Heart left ventricle (tissue), 13 donors: ENCODE measurements around the gene MRPS5.

Experiments used
- POLR2A ChIP-seq, 2 donors: fragments of 450-650 bp; IDR thresholded peaks; one replicate each; pipeline ENCODE4 v1.6.1; 2017; ENCODE audit warnings: antibody characterized with exemption in 2 of 2, mild to moderate bottlenecking in 2 of 2, moderate library complexity in 2 of 2
- TF ChIP-seq, protein P1 (sequence below), 12 donors: fragments of 200-600 bp; sonication (generic) in 4 of 12; IDR thresholded peaks; one replicate each; pipeline versions ENCODE4 v1.5.0 to v1.8.0; 2018 to 2022; ENCODE audit warnings: antibody characterized with exemption in 12 of 12, mild to moderate bottlenecking in 5 of 12
- donor health status: ischemic (EF 13 %, LVEDD 7.1; RV severe dilation, severe dysfunction).
- donor health status: DM: no; HTN: yes; CAD: no.
- donor health status: DM: no; HTN: no; CAD: no.
- donor health status: ischemic (EF 25% LVEDD 6.9; RV normal size, moderate dysfunction).
- donor health status: ischemic (EF 25% LVEDD 5.7; RV mildly dilated, moderate dysfunction).
- donor health status: ischemic (EF 35%, LVEDD 5.7; RV mildly dilated, moderate dysfunction).
- donor health status: nonischemic (EF 11% LVEDD 7.7; RV severe dilation, severe dysfunction).
- donor health status: DM: yes; HTN: yes; CAD: no.
- donor health status: PGD.
- donor health status: ischemic (EF 29% LVEDD 5.4; RV normal size, mild dysfunction).
- donor health status: nonischemic (EF 23%, LVEDD 6.1; RV moderate dilation, normal function).

GRCh38 chr2:95086017-95086416, 35.6 kb downstream of the MRPS5 start:
- TF ChIP-seq, protein P1, sequence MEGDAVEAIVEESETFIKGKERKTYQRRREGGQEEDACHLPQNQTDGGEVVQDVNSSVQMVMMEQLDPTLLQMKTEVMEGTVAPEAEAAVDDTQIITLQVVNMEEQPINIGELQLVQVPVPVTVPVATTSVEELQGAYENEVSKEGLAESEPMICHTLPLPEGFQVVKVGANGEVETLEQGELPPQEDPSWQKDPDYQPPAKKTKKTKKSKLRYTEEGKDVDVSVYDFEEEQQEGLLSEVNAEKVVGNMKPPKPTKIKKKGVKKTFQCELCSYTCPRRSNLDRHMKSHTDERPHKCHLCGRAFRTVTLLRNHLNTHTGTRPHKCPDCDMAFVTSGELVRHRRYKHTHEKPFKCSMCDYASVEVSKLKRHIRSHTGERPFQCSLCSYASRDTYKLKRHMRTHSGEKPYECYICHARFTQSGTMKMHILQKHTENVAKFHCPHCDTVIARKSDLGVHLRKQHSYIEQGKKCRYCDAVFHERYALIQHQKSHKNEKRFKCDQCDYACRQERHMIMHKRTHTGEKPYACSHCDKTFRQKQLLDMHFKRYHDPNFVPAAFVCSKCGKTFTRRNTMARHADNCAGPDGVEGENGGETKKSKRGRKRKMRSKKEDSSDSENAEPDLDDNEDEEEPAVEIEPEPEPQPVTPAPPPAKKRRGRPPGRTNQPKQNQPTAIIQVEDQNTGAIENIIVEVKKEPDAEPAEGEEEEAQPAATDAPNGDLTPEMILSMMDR (IDR thresholded peaks at IDR 0.05): no peak
- no peak for TF ChIP-seq POLR2A (IDR thresholded peaks at IDR 0.05)
